HG02943 (cell line): ENCODE results near the gene SOX15.
"Not testable (repeated sequence)": the region's sequence is repeated elsewhere in the genome, so short reads cannot be mapped to it uniquely, and the experiment has no call there.

Experiments used
- ATAC-seq: cut with Tn5 transposase; IDR thresholded peaks from one replicate; pipeline ENCODE4 v1.9.1; 2021; ENCODE audit warnings: mild to moderate bottlenecking, low read depth, moderate library complexity; ENCODE audit not compliant: unreplicated experiment

Gene SOX15

DNA sequence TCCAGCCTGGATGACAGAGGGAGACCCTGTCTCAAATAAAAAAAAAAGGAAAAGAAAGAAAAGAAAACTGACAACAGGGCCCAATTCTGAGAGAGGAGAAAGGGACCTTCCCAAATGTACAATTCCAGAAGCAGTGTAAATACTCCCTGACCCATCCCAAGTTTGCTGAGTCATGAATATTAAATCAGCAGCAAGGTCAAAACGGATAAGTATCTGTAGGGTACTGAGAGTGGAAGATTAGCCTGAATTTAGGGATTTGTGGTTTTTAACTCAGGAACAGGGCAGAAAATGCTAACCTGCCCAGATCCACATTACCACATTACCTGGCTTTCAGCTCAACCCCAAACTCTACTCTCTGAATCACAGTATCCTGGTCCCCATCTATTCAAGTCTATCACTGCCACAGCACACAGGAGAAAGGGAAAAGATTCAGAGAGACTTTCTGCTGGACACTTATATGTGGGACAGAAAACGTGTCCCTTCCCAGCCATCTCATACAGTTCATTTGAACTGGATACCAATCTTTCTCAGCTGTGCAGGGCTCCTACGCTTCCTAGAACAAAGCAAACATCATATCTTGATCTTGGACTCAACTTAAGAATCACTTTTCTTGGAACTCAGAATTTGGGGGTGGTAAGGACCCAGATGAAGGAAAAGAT lies 21.9 kb upstream of the SOX15 start:
- no peak for ATAC-seq

DNA sequence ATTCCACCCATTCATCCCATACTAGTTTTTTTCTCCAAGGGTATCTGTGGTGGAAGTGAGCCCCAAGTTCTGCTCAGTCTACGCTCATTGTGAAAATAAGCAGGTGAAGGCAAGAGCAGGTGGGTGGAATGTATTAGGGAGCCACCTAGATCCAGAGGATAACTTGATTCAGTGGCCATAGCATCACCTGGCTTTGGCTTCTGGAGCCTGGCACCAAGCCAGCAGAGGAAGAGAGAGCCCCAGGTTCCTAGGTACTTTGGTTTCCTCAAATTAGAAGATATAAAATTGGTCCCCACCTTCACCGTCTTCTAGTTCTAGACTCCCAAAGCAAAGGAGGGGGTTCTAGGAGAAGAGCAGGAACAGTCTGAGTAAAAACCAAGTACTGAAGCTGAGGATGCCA lies 20.7 kb upstream of the SOX15 start:
- no peak for ATAC-seq

DNA sequence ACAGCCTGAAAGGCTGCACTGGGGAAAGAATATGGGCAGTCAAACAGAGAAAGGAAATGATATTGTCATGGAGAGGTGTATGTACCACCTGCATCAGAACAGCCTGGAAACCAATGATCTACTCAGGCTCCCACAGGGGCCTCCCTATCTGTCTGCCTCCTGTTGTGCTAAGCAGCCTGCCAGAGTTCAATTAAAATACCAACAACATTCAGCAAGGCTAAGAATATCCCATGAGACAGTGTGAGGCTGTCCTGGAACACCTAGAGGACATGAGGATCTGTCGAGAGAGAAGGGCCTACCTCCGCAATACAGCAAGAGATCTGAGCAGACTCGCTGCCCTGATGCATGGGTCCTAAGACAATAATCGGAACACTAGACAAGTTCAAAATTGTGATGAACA lies 16.4 kb upstream of the SOX15 start:
- ATAC-seq = no peak

DNA sequence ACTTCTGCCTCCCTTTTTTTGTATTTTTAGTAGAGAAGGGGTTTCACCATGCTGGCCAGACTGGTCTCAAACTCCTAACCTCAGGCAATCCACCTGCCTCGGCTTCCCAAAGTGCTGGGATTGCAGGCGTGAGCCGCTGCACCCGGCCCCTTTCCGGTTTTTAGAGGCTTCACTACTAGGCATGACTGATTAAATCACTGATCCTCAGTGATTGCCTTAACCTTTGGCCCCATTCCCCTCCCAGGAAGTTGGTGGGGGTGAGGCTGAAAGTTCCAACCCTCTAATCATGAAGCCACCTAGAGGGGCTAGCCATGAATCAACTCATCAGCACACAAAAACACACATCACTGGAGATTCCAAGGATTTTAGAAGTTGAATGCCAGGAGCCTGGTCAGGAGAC lies 7.7 kb upstream of the SOX15 start:
- ATAC-seq = not testable (repeated sequence)

DNA sequence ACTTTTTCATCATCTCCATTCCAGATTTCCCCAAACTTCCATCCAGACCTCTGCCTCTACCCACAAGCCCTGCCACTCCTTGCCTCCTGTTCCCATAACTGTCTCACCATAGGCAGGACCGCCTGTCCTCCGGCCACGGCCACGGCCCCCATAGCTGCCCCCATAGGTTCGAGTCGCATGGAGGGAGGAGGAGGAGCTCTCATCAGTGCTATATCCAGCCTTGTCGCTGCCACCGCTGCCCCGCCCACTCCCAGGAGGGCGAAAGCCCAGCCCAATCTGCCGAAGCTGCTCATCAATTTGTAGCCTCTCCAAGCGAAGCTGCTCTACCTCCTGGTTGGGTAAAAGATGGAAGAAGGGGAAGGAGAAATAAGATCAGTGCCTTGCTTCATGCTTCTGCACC lies 3.4 kb upstream of the SOX15 start:
- ATAC-seq = no peak

DNA sequence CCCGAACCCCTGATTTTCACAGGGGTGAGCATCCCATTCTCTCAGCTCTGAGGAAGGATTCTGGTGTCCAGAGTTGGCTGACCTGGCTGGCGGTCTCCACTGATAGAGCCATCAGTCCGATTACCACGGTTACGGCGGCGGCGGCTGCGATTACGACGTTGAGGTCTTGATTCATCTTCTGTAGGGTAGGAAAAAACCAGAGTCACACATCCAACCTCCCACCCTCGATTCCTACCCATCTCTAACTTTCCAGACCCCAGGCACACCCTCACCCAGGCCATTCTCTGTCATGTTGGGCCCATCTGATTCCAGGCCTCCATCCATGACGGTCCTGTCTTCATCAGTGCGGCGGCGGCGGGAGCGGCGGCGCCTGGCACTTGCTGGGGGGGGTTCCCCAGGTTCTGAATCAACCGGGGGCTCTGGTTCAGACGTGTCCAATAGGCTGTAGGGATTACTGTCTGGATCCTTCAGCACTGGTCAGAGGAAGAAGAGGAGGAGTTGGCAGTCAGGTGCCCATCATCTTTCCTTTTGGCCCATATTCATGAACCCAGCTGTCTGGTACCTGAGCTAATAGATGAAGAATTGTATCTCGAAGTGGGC lies 2.6 kb upstream of the SOX15 start:
- ATAC-seq = no peak

DNA sequence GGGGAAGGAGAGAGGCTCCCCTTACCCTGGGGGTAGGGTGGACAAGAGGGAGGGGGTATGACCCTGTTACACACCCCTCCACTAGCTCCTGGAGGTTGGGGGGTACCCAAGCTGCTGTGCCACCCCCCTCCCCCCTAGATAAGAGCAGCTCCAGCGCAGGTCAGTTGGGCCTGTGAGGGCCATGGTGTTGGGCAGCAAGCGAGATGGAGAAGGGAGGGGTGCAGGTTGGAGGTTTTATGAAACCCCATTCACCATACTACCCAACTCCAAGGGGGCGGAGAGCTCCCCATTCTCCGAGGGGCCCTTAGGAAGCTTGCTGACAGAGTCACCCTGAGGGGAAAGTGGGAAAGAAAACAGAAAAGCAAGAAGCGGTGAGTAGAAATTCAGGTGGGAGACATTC lies 1.7 kb upstream of the SOX15 start:
- no peak for ATAC-seq

DNA sequence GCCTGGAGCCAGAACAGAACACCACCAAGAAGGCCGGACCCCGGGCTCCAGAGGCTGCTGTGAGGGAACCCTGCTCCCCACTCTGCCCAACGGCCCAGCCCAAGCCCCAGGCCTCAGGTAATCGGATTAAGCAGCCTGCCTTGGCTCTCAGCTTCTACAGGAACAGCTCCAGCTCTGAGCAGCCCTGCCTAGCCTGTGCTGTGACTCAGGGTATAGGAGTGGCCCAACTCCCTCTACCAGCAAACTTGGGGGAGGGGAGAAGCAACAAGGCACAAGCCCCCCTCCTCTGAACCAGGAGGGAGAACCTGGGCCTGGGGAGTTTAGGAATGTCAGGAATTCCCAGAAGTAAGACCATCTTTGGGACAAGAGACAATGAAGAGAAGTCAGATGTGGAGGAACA lies 849 bp upstream of the SOX15 start:
- ATAC-seq = no peak

DNA sequence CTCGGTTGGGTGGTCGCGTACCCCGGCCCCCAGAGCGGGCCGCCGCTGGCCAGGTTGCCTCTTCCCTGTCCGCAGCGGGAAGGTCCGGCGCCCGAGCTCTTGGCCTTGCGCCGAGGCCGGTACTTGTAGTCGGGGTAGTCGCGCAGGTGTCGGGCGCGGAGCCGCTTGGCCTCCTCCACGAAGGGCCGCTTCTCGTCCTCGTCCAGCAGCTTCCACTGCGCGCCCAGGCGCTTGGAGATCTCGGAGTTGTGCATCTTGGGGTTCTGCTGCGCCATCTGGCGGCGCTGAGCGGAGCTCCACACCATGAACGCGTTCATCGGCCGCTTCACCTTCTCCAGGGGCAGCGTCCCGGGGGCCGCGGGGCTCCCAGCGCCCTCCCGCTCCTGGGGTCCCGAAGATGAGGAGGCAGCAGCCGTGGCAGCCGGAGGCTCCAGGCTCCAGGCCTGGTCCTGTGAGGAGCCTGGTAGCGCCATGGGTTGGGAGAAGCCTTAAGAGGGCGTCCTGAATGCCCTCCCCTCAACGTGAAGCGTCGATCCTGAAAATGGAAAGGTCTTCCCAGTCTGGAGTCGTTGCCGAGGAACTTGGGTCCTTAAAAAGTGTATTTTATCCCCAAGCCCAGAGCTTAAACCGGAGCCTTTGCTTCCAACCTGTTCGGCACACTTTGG lies 558 bp downstream of the SOX15 start:
- no peak for ATAC-seq

DNA sequence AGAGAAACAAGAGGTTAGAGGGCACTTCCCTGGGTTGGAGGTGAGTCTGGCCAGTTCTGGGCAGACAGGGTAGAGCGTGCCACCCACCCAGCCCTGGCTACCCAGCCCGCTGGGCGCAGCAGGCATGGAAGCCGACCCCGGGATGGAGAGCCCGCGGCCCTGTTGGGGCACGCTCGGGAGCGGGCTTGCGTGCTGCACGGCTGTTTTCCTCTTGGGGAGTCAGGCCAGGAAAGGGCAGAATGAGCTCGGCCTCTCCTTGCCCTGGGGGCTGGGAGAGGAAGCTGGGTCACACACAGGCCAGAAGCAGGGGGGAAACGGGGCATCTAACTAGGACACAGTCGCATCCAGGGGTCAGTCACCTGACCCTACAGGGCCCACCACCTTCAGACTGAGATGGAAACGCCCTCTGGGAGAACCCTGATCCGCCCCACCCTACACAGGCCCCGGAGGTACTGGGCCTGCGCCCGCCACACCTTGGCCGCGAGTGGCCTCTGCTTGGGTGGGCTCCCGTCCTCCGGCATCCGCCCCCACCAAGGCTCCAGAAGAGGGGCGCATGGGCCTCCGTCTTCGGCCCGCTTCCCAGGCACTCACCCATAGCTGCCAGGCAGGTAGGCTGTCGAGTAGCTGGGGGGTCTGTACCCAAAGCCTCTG lies 1.2 kb downstream of the SOX15 start:
- no peak for ATAC-seq

DNA sequence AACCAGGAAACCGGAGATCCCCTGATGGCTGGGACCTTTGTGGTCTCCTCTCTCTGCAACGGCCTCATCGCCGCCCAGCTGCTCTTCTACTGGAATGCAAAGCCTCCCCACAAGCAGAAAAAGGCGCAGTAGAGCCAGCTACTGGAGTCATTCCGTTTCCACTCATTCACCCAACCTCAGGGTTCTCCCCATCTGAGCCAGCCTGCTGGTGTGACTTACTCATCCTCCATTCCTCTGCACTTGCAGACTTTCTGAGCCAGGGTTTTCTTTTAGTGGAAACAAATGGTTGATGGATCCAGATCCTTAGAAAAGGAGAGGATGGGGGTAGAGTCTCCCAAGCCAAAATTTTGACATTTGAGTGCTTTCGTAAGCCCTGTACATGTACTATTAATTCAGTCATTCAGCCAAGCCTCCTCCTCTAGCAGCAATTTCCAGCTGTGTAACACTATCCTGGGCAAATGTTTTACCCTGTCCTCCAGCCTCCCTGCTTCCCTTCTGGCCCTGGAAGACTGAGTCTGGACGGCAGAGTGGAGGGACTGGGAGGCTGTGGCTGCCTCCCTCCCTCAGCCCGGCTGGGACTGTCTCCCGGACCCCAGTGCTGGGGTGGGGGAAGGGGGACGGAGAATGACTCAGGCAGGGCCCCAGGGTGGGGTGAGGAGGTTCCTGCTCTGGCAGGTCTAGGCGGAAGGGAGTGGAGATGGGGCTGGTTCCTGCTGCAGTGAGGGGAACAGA lies 2.3 kb downstream of the SOX15 start:
- no peak for ATAC-seq

DNA sequence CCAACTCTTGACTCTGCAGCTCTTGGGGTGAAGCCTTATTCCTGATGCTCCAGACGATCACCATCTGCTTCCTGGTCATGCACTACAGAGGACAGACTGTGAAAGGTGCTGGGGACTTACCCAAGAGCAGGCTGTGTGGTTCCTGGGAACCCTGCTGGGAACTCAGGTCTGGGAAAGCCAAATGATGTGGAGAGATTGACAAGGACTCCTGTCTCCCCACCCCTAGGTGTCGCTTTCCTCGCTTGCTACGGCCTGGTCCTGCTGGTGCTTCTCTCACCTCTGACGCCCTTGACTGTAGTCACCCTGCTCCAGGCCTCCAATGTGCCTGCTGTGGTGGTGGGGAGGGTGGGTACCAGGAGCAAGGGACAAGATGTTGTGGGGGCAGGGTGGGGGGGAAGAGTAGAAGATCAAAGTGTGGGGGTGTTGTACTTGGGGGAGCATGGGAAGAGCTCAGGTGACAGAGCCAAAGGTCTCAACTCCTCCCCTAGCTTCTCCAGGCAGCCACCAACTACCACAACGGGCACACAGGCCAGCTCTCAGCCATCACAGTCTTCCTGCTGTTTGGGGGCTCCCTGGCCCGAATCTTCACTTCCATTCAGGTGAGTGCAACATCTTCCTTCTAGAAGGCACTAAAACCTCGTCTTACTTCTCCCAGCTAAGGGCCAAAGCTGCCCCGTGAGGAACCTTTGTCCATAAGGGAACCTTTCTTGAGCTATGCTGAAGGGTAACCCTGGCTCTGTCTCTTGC lies 3.0 kb downstream of the SOX15 start:
- no peak for ATAC-seq

DNA sequence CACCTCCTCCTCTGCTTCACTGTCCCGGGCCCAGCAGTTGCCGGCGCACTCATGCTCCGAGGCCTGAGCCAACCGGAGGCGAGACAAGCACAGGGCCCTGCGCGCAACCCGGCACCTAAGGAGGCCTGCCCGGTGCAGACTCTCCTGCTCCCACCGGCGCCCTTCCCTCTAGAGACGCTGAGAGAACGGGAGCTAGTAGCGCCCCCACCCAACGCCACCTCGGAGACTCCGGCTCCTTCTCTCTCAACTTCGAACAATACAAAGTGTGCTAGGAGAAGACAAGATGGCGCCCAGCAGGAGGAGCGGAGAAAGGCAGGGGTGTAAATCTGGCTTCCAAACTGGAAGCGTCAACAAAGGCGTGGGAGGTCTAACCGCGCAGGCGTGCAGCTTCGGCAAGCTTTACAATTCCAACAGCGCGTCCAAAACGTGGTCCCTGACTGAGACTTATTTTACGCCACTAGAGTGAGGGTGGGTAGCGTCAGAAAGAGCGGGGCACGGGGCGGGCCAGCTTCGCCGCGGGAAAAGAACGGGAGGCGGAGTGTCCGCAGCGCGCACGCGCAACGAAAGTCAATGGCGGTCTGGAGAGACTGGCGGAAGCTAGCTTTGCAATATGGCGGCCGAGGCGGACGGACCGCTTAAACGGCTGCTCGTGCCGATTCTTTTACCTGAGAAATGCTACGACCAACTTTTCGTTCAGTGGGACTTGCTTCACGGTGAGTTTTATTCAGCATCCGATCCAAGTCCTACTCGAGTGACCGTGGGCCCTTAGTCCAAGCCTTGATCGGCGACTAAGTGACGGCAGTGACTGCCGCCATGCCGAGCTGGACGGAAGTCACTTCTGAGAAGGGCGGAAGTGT lies 6.4 kb downstream of the SOX15 start, which contains the start of gene MPDU1:
MPDU1 (plus strand) TSS at position 600 of the 857 bp plus-strand sequence; CDS start at position 611, 11 bp downstream.
- peak; percentile 61 for ATAC-seq

DNA sequence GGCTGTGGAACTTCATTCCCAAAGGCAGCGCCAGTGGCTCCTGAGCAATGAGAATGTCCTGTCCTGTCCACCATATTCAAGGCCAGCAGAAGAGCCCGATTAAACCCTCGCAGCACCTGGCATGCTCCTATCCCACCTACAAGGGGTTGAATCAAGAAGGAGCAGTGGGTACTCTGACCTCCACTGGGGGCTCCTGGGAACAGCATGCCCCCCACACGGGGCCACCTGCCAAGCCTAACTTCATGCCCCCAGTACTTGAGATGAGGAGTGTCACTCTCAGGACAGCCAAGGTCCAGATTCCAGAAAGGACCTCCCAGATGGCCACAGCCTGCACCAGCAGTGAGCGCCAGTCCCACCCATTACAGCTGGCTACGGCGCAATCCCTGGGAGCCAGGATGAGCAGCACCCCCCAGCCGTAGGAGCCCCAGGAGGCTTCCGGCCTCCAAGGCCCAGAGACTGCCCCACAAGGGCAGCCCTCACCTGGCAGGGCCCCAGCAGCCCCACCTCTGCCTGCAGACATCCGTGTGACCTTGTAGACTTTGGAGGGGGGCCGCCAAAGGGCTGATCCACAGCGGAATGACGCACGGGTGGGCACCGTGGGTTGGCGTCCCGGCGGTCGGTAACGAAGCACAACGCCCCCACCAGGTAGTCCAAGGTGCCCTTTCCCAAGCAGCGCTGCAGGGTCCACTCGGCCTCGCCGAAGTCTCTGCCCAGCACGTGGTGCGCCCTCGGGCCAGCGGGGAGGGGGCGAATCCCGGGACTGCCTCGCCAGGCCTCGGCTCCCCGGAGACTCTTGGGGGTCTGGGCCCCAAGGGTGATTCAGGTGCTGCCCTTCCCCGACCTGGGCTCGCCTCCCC lies 7.3 kb downstream of the SOX15 start:
- no peak for ATAC-seq

DNA sequence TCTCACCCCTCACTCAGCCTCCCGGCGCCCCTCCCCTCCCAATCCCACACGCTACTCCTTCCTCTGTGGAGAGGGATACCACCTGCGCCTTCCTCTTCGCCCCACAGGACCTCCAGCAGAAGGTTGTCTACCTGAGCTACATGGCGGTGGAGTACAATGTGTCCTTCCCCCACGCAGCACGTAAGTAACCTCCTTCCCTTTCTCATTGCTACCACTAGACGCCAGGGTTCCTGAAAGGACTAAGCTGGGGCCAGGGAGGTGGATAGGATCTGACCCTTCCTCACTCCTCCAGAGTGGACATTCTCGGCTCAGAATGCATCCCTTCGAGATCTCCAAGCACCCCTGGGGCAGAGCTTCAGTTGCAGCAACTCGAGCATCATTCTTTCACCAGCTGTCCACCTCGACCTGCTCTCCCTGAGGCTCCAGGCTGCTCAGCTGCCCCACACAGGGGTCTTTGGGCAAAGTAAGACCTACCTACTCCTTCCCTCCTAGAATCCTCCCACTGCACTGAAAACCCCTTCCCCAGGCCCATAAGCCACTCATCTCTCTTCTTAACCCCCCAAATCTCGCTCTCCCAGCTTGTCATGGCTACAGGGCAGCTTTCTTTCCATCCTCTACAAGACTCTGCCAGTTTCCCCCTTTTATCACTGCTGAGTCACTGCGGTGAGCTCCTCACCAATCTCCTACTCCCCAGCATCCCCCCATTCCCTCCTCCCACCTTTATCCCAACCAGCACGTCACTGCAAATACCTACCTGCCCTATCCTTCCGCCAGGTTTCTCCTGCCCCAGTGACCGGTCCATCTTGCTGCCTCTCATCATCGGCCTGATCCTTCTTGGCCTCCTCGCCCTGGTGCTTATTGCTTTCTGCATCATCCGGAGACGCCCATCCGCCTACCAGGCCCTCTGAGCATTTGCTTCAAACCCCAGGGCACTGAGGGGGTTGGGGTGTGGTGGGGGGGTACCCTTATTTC lies 9.0 kb downstream of the SOX15 start:
- no peak for ATAC-seq

DNA sequence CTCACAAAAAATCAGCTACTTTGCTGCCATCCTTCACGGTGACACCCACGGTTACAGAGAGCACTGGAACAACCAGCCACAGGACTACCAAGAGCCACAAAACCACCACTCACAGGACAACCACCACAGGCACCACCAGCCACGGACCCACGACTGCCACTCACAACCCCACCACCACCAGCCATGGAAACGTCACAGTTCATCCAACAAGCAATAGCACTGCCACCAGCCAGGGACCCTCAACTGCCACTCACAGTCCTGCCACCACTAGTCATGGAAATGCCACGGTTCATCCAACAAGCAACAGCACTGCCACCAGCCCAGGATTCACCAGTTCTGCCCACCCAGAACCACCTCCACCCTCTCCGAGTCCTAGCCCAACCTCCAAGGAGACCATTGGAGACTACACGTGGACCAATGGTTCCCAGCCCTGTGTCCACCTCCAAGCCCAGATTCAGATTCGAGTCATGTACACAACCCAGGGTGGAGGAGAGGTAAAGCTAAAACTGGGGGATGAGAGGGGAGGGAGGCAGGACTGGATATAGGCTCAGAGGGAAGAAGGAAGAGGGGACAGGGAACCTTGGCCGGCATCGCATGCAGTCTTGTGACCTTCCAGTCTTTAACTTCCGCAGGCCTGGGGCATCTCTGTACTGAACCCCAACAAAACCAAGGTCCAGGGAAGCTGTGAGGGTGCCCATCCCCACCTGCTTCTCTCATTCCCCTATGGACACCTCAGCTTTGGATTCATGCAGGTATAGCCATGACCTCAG lies 9.9 kb downstream of the SOX15 start:
- ATAC-seq = no peak
